ENCODE measurements around the gene TRIM72.

TRIM72 gene

DNA sequence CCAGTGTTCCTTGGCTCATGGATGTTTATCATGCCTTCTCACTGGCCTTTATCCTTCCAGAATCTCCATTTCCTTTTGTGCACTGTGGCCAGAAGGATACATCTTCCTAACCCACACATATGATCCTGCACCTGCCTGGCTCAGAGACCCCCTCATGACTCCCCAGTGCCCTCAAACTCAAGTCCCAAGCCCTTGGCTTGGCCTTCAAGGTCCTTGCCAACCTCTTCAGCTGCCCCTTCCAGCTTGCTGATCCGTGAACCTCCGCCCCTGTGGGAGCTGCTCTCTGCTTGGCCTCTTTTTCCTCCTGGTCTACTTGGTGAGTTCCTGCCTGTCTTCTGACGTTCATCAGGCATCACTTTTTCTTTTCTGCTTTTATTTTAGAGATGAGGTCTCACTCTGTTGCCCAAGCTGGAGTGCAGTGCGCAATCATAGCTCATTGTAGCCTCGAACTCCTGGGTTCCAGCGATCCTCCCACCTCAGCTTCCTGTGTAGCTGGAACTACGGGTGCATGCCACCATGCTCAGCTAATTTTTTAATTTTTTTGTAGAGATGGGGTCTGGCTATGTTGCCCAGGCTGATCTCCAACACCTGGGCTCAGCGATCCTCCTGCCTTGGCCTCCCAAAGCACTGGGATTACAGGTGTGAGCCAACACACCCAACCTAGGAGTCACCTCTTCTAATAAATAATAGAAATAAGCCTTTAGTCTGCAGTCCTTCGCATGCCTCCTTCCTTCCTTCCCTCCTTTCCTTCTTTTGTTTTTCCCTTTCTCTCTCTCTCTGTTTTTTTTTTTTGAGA is 8.8 kb upstream of the TRIM72 start:
- no peak for DNase-seq (ENCODE audit: low read depth)
- TF ChIP-seq, protein P1, sequence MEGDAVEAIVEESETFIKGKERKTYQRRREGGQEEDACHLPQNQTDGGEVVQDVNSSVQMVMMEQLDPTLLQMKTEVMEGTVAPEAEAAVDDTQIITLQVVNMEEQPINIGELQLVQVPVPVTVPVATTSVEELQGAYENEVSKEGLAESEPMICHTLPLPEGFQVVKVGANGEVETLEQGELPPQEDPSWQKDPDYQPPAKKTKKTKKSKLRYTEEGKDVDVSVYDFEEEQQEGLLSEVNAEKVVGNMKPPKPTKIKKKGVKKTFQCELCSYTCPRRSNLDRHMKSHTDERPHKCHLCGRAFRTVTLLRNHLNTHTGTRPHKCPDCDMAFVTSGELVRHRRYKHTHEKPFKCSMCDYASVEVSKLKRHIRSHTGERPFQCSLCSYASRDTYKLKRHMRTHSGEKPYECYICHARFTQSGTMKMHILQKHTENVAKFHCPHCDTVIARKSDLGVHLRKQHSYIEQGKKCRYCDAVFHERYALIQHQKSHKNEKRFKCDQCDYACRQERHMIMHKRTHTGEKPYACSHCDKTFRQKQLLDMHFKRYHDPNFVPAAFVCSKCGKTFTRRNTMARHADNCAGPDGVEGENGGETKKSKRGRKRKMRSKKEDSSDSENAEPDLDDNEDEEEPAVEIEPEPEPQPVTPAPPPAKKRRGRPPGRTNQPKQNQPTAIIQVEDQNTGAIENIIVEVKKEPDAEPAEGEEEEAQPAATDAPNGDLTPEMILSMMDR (IDR thresholded peaks at IDR 0.05; ENCODE audit: control insufficient read depth, extremely low read depth, insufficient read depth), result no peak
- no peak overlapping the region for H3K4me3 ChIP-seq (ENCODE audit: low read depth, low read length)

DNA sequence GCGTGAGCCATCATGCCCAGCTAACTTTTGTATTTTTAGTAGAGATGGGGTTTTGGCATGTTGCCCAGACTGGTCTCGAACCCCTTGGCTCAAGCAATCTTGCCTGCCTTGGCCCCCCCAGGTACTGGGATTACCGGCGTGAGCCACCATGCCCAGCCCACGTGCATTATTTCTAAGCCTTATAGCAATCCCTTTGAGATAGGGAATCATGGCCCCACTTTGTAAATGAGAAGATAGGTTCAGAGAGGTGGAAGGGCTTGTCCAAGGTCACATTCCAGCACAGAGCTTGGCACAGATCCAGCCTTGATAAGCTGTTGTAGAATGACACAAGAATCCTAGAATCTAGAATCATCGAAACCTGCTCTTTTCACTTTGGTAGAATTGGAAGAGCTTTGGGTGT is 7.1 kb upstream of the TRIM72 start:
- no peak overlapping the region for H3K4me3 ChIP-seq (ENCODE audit: low read depth, low read length)
- no peak for DNase-seq (ENCODE audit: low read depth)
- TF ChIP-seq, protein P1 (IDR thresholded peaks at IDR 0.05; ENCODE audit: control insufficient read depth, extremely low read depth, insufficient read depth), result no peak

GRCh38 chr16:31213342-31213741 is 577 bp upstream of the TRIM72 start:
- no peak overlapping the region for H3K4me3 ChIP-seq (ENCODE audit: low read depth, low read length)
- TF ChIP-seq, protein P1 (IDR thresholded peaks at IDR 0.05; ENCODE audit: control insufficient read depth, extremely low read depth, insufficient read depth), result no peak
- DNase-seq (ENCODE audit: low read depth), result no peak

DNA sequence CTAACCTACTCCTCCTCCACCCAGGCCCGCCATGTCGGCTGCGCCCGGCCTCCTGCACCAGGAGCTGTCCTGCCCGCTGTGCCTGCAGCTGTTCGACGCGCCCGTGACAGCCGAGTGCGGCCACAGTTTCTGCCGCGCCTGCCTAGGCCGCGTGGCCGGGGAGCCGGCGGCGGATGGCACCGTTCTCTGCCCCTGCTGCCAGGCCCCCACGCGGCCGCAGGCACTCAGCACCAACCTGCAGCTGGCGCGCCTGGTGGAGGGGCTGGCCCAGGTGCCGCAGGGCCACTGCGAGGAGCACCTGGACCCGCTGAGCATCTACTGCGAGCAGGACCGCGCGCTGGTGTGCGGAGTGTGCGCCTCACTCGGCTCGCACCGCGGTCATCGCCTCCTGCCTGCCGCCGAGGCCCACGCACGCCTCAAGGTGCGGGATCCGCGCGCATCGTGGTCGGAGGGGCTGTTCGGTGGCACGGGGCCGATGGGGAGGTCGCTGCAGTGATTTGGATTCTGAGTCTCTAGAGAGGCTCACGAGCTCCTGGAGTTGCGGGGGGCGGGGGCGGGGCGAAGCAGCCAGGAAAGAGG is 878 bp downstream of the TRIM72 start:
- peak overlapping the region; percentile 56 for H3K4me3 ChIP-seq (ENCODE audit: low read depth, low read length)
- DNase-seq (ENCODE audit: low read depth), result no peak
- TF ChIP-seq, protein P1 (IDR thresholded peaks at IDR 0.05; ENCODE audit: control insufficient read depth, extremely low read depth, insufficient read depth), result no peak

- peak overlapping the region; percentile 56 for H3K4me3 ChIP-seq (ENCODE audit: low read depth, low read length)
- DNase-seq (ENCODE audit: low read depth), result peak; percentile 31
- TF ChIP-seq, protein P1 (IDR thresholded peaks at IDR 0.05; ENCODE audit: control insufficient read depth, extremely low read depth, insufficient read depth), result no peak
Observed at GRCh38 chr16:31215287-31216162, 1.6 kb downstream of the TRIM72 start.

DNA sequence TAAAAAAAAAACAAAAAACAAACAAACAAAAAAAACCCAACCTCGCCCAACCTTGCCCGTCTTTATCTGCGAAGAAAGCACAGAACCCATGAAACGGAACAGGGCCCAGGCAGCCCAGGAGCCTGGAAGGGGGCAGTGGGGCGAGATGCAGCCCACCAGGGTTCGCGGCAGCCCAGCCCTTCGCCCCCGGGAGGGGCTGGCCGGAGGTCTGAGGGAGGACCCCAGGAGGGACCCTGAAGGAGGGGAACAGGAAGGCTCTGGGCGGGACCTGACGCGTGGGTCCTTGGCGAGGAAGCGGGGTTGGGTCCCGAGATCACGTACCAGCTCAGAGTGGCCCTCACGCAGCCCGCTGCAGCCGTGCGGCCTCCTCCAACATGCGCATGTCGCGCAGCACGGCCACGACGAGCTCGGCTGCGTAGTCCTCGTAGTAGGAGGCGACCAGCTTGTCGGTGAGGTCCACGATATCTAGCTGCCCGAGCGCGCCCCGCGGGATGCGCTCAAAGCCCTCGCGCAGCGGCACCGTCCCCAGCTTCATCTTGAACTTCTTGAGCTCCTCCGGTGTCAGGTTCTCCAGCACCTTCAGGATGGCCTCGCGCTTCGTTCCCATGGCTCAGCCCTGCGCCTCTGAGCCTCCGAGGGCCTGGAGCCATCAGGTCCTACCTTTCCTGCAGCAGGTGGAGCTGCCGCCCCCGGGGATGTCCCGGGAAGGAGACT is 2.7 kb downstream of the TRIM72 start, which contains the start of gene PYDC1:
PYDC1 (minus strand) TSS at position 714 of the 714 bp plus-strand sequence; CDS start at position 607, 107 bp downstream.
- no peak for DNase-seq (ENCODE audit: low read depth)

More for the DNA sequence above, 2.7 kb downstream of the TRIM72 start, which contains the start of gene PYDC1:
- TF ChIP-seq, protein P1 (IDR thresholded peaks at IDR 0.05; ENCODE audit: control insufficient read depth, extremely low read depth, insufficient read depth), result no peak
- H3K4me3 ChIP-seq (ENCODE audit: low read depth, low read length), result peak within 1 kb of the TSS; percentile 56

Data from LNCaP clone FGC (cell line).